Measurements from ENCODE around the gene EYA2. TPM values are rescaled to one million over a fixed set of nuclear protein-coding genes. Genes with fewer than 3 reads are reported as not detected.

The EYA2 gene
- total RNA-seq, 2 experiments from 2014 or later, result not detected

DNA sequence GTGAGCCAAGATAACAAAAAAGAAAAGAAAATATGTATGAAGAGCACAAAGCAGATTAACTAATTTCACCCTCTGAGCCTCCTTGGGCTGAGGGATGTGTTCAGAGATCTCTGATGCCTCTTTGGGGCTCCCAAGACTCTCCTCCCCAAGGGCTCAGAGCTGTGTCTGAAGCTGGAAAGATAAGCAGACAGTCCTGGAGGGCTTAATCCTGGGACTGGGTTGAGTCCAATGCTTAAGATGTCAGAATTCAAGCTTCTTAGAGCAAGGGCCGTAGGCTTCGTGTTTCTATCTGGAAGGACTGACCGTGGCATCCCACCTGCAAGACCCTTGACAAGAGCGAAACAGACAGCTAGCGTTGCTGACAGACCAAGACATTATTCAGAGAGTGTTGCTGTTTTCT lies 232.9 kb downstream of the EYA2 start:
- Mint-ChIP-seq H3K36me3 (ENCODE audit: low read depth) (no peaks in the 10 kb centered on the region), H3K4me3 (no peak overlapping the region), H3K9me3 (ENCODE audit: insufficient read depth) (no peaks in the 10 kb centered on the region), H3K4me1 (ENCODE audit: low read depth) (no peaks in the 10 kb centered on the region), H3K27me3 (ENCODE audit: low read depth) (peaks cover 28% of the 10 kb centered on the region), H3K27ac (no peak overlapping the region)
- DNase-seq, result no peak
- ChIA-PET CTCF (no interaction called here), POLR2A (no interaction called here)
- no peak for ATAC-seq

GRCh38 chr20:47127999-47128398 lies 233.4 kb downstream of the EYA2 start:
- ChIA-PET CTCF (no interaction called here), POLR2A (no interaction called here)
- no peaks in the 10 kb centered on the region for H3K36me3 Mint-ChIP-seq (ENCODE audit: low read depth)
- DNase-seq (no peak), ATAC-seq (no peak)
- H3K4me3 Mint-ChIP-seq, result no peak overlapping the region
- H3K9me3 Mint-ChIP-seq (ENCODE audit: insufficient read depth), result no peaks in the 10 kb centered on the region
- no peaks in the 10 kb centered on the region for H3K4me1 Mint-ChIP-seq (ENCODE audit: low read depth)
- no peak overlapping the region for H3K27ac Mint-ChIP-seq
- H3K27me3 Mint-ChIP-seq (ENCODE audit: low read depth), result peaks cover 28% of the 10 kb centered on the region

DNA sequence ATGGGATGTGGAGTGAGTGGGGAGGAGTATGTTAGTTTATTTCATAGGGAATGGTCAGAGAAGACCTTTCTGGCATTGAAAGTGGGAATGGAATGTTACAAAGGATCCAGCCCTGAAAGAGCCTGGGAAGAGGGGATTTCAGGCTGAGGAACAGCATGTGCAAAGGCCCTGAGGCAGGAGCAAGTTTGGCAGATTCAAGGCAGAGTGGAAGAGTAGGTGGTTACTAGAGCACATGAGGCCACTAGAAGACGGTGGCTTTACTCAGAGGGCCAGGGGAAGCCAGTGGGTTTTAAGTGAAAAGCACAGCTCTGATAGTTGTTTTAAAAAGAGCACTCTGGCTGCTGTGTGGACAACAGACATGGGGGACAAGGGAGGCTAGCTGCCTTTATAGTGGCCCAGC lies 234.7 kb downstream of the EYA2 start:
- CTCF ChIA-PET, result no interaction called here
- H3K9me3 Mint-ChIP-seq (ENCODE audit: insufficient read depth), result no peaks in the 10 kb centered on the region
- no peak overlapping the region for H3K27ac Mint-ChIP-seq
- DNase-seq (no peak), ATAC-seq (no peak)
- POLR2A ChIA-PET, result no interaction called here
- no peaks in the 10 kb centered on the region for H3K4me1 Mint-ChIP-seq (ENCODE audit: low read depth)
- H3K27me3 Mint-ChIP-seq (ENCODE audit: low read depth), result peaks cover 23% of the 10 kb centered on the region
- no peak overlapping the region for H3K4me3 Mint-ChIP-seq
- no peaks in the 10 kb centered on the region for H3K36me3 Mint-ChIP-seq (ENCODE audit: low read depth)

- CTCF ChIA-PET, result no interaction called here
Measured at GRCh38 chr20:47133809-47134456, 239.3 kb downstream of the EYA2 start.

DNA sequence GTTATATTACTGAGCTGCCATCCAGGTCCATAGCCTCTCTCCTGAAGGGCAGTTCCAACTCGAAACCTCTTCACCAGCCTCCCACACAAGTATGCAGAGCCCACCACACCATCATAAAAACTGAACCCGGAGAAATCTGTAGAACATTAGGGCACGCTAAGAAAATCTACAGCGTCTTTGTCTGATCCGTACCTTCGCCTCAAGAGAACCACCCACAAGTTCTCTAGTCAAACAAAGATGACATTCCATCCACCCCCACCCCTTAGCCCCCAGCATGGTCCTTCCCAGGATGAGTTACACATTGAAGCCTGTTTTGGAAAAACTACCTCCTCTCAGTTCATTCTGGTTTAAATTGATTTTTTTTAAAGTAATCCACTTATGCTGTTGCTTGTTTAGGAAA lies 242.1 kb downstream of the EYA2 start:
- POLR2A ChIA-PET, result interaction anchor here (0.9 kb wide), 1 partner anchor 14 kb away, joined by 3 read pairs; no protein-coding TSS in a partner anchor
- no peak overlapping the region for H3K4me3 Mint-ChIP-seq
- no peak overlapping the region for H3K27ac Mint-ChIP-seq
- ATAC-seq (no peak), DNase-seq (no peak)
- H3K4me1 Mint-ChIP-seq (ENCODE audit: low read depth), result no peaks in the 10 kb centered on the region
- H3K27me3 Mint-ChIP-seq (ENCODE audit: low read depth), result peaks cover 5% of the 10 kb centered on the region
- CTCF ChIA-PET, result no interaction called here
- H3K9me3 Mint-ChIP-seq (ENCODE audit: insufficient read depth), result no peaks in the 10 kb centered on the region
- H3K36me3 Mint-ChIP-seq (ENCODE audit: low read depth), result no peaks in the 10 kb centered on the region

More at GRCh38 chr20:47133809-47134456, 239.3 kb downstream of the EYA2 start:
- H3K27me3 Mint-ChIP-seq (ENCODE audit: low read depth), result peaks cover 7% of the 10 kb centered on the region
- H3K4me3 Mint-ChIP-seq, result no peak overlapping the region
- H3K36me3 Mint-ChIP-seq (ENCODE audit: low read depth), result no peaks in the 10 kb centered on the region
- no peak overlapping the region for H3K27ac Mint-ChIP-seq
- no peak for DNase-seq
- no peaks in the 10 kb centered on the region for H3K9me3 Mint-ChIP-seq (ENCODE audit: insufficient read depth)
- H3K4me1 Mint-ChIP-seq (ENCODE audit: low read depth), result no peaks in the 10 kb centered on the region
- no peak for ATAC-seq
- POLR2A ChIA-PET, result no interaction called here

- no peaks in the 10 kb centered on the region for H3K9me3 Mint-ChIP-seq (ENCODE audit: insufficient read depth)
- H3K27ac Mint-ChIP-seq, result no peak overlapping the region
- ChIA-PET CTCF (no interaction called here), POLR2A (no interaction called here)
- H3K4me1 Mint-ChIP-seq (ENCODE audit: low read depth), result no peaks in the 10 kb centered on the region
- DNase-seq, result no peak
- H3K36me3 Mint-ChIP-seq (ENCODE audit: low read depth), result no peaks in the 10 kb centered on the region
- H3K4me3 Mint-ChIP-seq, result no peak overlapping the region
- H3K27me3 Mint-ChIP-seq (ENCODE audit: low read depth), result peaks cover 4% of the 10 kb centered on the region
- no peak for ATAC-seq
Measured at GRCh38 chr20:47137231-47137870, 242.7 kb downstream of the EYA2 start.

- Mint-ChIP-seq H3K27me3 (ENCODE audit: low read depth) (peaks cover 6% of the 10 kb centered on the region), H3K9me3 (ENCODE audit: insufficient read depth) (no peaks in the 10 kb centered on the region), H3K36me3 (ENCODE audit: low read depth) (no peaks in the 10 kb centered on the region), H3K4me3 (no peak overlapping the region), H3K27ac (no peak overlapping the region), H3K4me1 (ENCODE audit: low read depth) (no peaks in the 10 kb centered on the region)
- POLR2A ChIA-PET, result no interaction called here
- DNase-seq, result no peak
- ATAC-seq, result no peak
- CTCF ChIA-PET, result no interaction called here
Measured at GRCh38 chr20:47139934-47140535, 245.4 kb downstream of the EYA2 start.

DNA sequence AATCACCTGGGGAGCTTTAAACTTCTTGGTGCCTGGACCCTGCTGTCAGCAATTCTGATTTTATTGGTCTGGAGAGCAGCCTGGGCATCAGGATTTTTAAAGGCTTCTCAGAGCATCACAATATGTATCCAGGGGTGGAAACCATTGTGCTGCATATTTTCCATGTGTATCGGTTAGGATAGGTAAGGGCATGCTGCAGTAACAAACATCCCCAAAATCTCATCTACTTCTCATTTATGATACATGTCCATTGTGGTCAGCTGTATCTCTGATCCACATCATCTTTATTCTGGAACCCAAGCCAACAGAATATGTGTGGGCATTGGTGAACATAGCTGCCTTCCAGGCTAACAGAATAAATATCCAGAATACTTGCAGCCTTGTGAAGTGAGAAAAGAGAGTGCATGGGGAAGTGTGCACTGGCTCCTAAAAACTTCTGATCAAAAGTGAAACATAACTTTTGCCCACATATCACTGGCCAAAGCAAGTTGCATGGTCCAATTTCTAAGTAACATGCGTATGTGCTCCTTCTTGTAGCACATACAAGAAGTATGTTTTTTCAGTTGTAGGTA lies 246.8 kb downstream of the EYA2 start:
- ATAC-seq, result no peak
- H3K4me1 Mint-ChIP-seq (ENCODE audit: low read depth), result no peaks in the 10 kb centered on the region
- ChIA-PET POLR2A (no interaction called here), CTCF (no interaction called here)
- no peaks in the 10 kb centered on the region for H3K36me3 Mint-ChIP-seq (ENCODE audit: low read depth)
- H3K9me3 Mint-ChIP-seq (ENCODE audit: insufficient read depth), result no peaks in the 10 kb centered on the region
- peaks cover 6% of the 10 kb centered on the region for H3K27me3 Mint-ChIP-seq (ENCODE audit: low read depth)
- no peak overlapping the region for H3K4me3 Mint-ChIP-seq
- DNase-seq, result no peak
- H3K27ac Mint-ChIP-seq, result no peak overlapping the region

GRCh38 chr20:47141941-47142773 lies 247.5 kb downstream of the EYA2 start:
- no peak for DNase-seq
- ATAC-seq, result no peak
- H3K27me3 Mint-ChIP-seq (ENCODE audit: low read depth), result peaks cover 6% of the 10 kb centered on the region
- ChIA-PET POLR2A (no interaction called here), CTCF (no interaction called here)
- no peaks in the 10 kb centered on the region for H3K9me3 Mint-ChIP-seq (ENCODE audit: insufficient read depth)
- H3K4me1 Mint-ChIP-seq (ENCODE audit: low read depth), result peaks cover 1% of the 10 kb centered on the region
- no peaks in the 10 kb centered on the region for H3K36me3 Mint-ChIP-seq (ENCODE audit: low read depth)
- H3K4me3 Mint-ChIP-seq, result no peak overlapping the region
- H3K27ac Mint-ChIP-seq, result no peak overlapping the region

GRCh38 chr20:47142774-47143170 lies 248.1 kb downstream of the EYA2 start:
- Mint-ChIP-seq H3K4me1 (ENCODE audit: low read depth) (peaks cover 3% of the 10 kb centered on the region), H3K27me3 (ENCODE audit: low read depth) (peaks cover 4% of the 10 kb centered on the region), H3K36me3 (ENCODE audit: low read depth) (no peaks in the 10 kb centered on the region), H3K9me3 (ENCODE audit: insufficient read depth) (no peaks in the 10 kb centered on the region), H3K27ac (no peak overlapping the region), H3K4me3 (no peak overlapping the region)
- ATAC-seq, result no peak
- no peak for DNase-seq
- ChIA-PET CTCF (no interaction called here), POLR2A (no interaction called here)

GRCh38 chr20:47143657-47144056 lies 249.0 kb downstream of the EYA2 start:
- CTCF ChIA-PET, result no interaction called here
- POLR2A ChIA-PET, result no interaction called here

DNA sequence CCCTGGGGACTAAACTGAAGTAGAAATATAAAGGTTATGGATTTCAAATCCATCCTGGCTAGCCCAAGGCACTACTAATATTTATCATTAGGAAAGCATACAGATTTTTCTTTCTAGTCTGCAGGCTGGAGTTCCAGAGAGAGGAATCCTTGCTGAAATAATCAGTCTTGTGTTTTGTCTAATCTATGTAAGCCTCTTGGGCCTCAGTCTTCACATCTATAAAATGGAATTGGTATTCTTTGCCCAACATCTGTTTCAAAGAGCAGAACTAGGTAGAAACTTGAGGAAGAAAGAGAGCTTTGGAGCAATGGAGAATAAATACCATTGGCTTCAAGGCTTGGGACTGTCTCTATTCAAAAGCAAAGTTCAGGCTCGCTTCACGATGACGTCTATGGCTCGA lies 249.8 kb downstream of the EYA2 start:
- ChIA-PET CTCF (no interaction called here), POLR2A (no interaction called here)
- Mint-ChIP-seq H3K36me3 (ENCODE audit: low read depth) (no peaks in the 10 kb centered on the region), H3K27ac (no peak overlapping the region), H3K9me3 (ENCODE audit: insufficient read depth) (no peaks in the 10 kb centered on the region), H3K27me3 (ENCODE audit: low read depth) (peaks cover 4% of the 10 kb centered on the region), H3K4me3 (no peak overlapping the region), H3K4me1 (ENCODE audit: low read depth) (peaks cover 3% of the 10 kb centered on the region)
- DNase-seq (no peak), ATAC-seq (no peak)

More at GRCh38 chr20:47143657-47144056, 249.0 kb downstream of the EYA2 start:
- no peak for ATAC-seq
- no peak for DNase-seq
- H3K9me3 Mint-ChIP-seq (ENCODE audit: insufficient read depth), result no peaks in the 10 kb centered on the region
- H3K27ac Mint-ChIP-seq, result no peak overlapping the region
- H3K27me3 Mint-ChIP-seq (ENCODE audit: low read depth), result peaks cover 4% of the 10 kb centered on the region
- H3K36me3 Mint-ChIP-seq (ENCODE audit: low read depth), result no peaks in the 10 kb centered on the region
- H3K4me3 Mint-ChIP-seq, result no peak overlapping the region
- peaks cover 3% of the 10 kb centered on the region for H3K4me1 Mint-ChIP-seq (ENCODE audit: low read depth)

Data from activated CD8-positive, alpha-beta T cell treated with anti-CD3 and anti-CD28 coated beads, Interleukin-2, amount 10 ng/mL, durations not matched to agents 7 days and 5 days (primary cell).